ENCODE measurements around the gene ACAD11.
"Not testable (repeated sequence)": the region's sequence is repeated elsewhere in the genome, so short reads cannot be mapped to it uniquely, and the experiment has no call there.

Gene ACAD11

GRCh38 chr3:132650153-132650552 is 9.5 kb downstream of the ACAD11 start:
- DNase-seq (ENCODE audit: low spot score) (no peak), FAIRE-seq (no peak)

- no peak for DNase-seq (ENCODE audit: low spot score)
- no peak for FAIRE-seq
These were observed 14.6 kb downstream of the ACAD11 start for GRCh38 chr3:132645058-132645457.

GRCh38 chr3:132643366-132643765 is 16.2 kb downstream of the ACAD11 start:
- DNase-seq (ENCODE audit: low spot score) = no peak
- no peak for FAIRE-seq

- no peak for DNase-seq (ENCODE audit: low spot score)
- no peak for FAIRE-seq
These were observed 17.1 kb downstream of the ACAD11 start for GRCh38 chr3:132642539-132642847.

- DNase-seq (ENCODE audit: low spot score) (peak; percentile 60), FAIRE-seq (peak; percentile 86)
These were observed 17.6 kb downstream of the ACAD11 start for GRCh38 chr3:132641837-132642538.

- not testable (repeated sequence) for DNase-seq (ENCODE audit: low spot score); FAIRE-seq
These were observed 18.2 kb downstream of the ACAD11 start for GRCh38 chr3:132641427-132641826.

- DNase-seq (ENCODE audit: low spot score) (no peak), FAIRE-seq (no peak)
These were observed 20.9 kb downstream of the ACAD11 start for GRCh38 chr3:132638706-132639105.

- FAIRE-seq = peak; percentile 59
These were observed 22.0 kb downstream of the ACAD11 start for GRCh38 chr3:132637590-132637989.

GRCh38 chr3:132635052-132635451 is 24.6 kb downstream of the ACAD11 start:
- no peak for DNase-seq (ENCODE audit: low spot score)
- no peak for FAIRE-seq

More at GRCh38 chr3:132637590-132637989, 22.0 kb downstream of the ACAD11 start:
- DNase-seq (ENCODE audit: low spot score) = no peak

- no peak for DNase-seq (ENCODE audit: low spot score)
- no peak for FAIRE-seq
These were observed 29.0 kb downstream of the ACAD11 start for GRCh38 chr3:132630612-132631011.

GRCh38 chr3:132629928-132630327 is 29.7 kb downstream of the ACAD11 start:
- peak; percentile 83 for FAIRE-seq
- DNase-seq (ENCODE audit: low spot score) = peak; percentile 33

GRCh38 chr3:132628157-132628556 is 31.5 kb downstream of the ACAD11 start:
- FAIRE-seq = no peak
- no peak for DNase-seq (ENCODE audit: low spot score)

GRCh38 chr3:132626955-132627354 is 32.7 kb downstream of the ACAD11 start:
- no peak for DNase-seq (ENCODE audit: low spot score)
- FAIRE-seq = no peak

- no peak for FAIRE-seq
These were observed 34.0 kb downstream of the ACAD11 start for GRCh38 chr3:132625613-132626012.

GRCh38 chr3:132624790-132625189 is 34.8 kb downstream of the ACAD11 start:
- DNase-seq (ENCODE audit: low spot score) = no peak

More at GRCh38 chr3:132625613-132626012, 34.0 kb downstream of the ACAD11 start:
- DNase-seq (ENCODE audit: low spot score) = no peak

GRCh38 chr3:132623646-132624045 is 36.0 kb downstream of the ACAD11 start:
- FAIRE-seq = no peak
- no peak for DNase-seq (ENCODE audit: low spot score)

More at GRCh38 chr3:132624790-132625189, 34.8 kb downstream of the ACAD11 start:
- no peak for FAIRE-seq

GRCh38 chr3:132622761-132623160 is 36.8 kb downstream of the ACAD11 start:
- no peak for DNase-seq (ENCODE audit: low spot score)
- no peak for FAIRE-seq

- FAIRE-seq (no peak), DNase-seq (ENCODE audit: low spot score) (no peak)
These were observed 37.5 kb downstream of the ACAD11 start for GRCh38 chr3:132622148-132622547.

GRCh38 chr3:132616780-132617179 is 42.8 kb downstream of the ACAD11 start:
- no peak for DNase-seq (ENCODE audit: low spot score)
- FAIRE-seq = no peak

GRCh38 chr3:132615881-132616280 is 43.7 kb downstream of the ACAD11 start:
- DNase-seq (ENCODE audit: low spot score) (no peak), FAIRE-seq (no peak)

- not testable (repeated sequence) for FAIRE-seq; DNase-seq (ENCODE audit: low spot score)
These were observed 44.3 kb downstream of the ACAD11 start for GRCh38 chr3:132615301-132615700.

- FAIRE-seq; DNase-seq (ENCODE audit: low spot score): not testable (repeated sequence)
These were observed 53.0 kb downstream of the ACAD11 start for GRCh38 chr3:132606620-132607019.

GRCh38 chr3:132606085-132606484 is 53.5 kb downstream of the ACAD11 start:
- no peak for FAIRE-seq
- DNase-seq (ENCODE audit: low spot score) = no peak

All from RCC 7860 (cell line).